HEK293 (cell line): ENCODE results near the gene CYP4F3.

Experiments used
- GLI4 ChIP-seq: fragments of 450-650 bp; formaldehyde crosslinking; IDR thresholded peaks from 2 replicates; pipeline ENCODE4 v1.5.1; 2016; ENCODE audit warnings: missing biosample characterization, missing genetic modification characterization
- ZBTB20 ChIP-seq: fragments of 450-650 bp; formaldehyde crosslinking; IDR thresholded peaks from 2 replicates; pipeline ENCODE4 v1.5.1; 2016; ENCODE audit warnings: missing biosample characterization, missing genetic modification characterization
- ZNF654 ChIP-seq: fragments of 450-650 bp; formaldehyde crosslinking; IDR thresholded peaks from 2 replicates; pipeline ENCODE4 v1.5.1; 2016; ENCODE audit warnings: low read depth, missing biosample characterization, missing genetic modification characterization
- TF ChIP-seq, protein P1 (sequence below): fragments of 450-650 bp; formaldehyde crosslinking; IDR thresholded peaks from 2 replicates; pipeline ENCODE4 v1.5.1; 2016; ENCODE audit warnings: missing biosample characterization, missing genetic modification characterization
- TF ChIP-seq, protein P2 (sequence below): fragments of 450-650 bp; formaldehyde crosslinking; IDR thresholded peaks from 2 replicates; pipeline ENCODE4 v1.5.1; 2016; ENCODE audit warnings: missing biosample characterization, missing genetic modification characterization
- TF ChIP-seq, protein P3 (sequence below): fragments of 450-650 bp; formaldehyde crosslinking; IDR thresholded peaks from 2 replicates; pipeline ENCODE4 v1.5.1; 2016; ENCODE audit warnings: missing biosample characterization, missing genetic modification characterization

DNA sequence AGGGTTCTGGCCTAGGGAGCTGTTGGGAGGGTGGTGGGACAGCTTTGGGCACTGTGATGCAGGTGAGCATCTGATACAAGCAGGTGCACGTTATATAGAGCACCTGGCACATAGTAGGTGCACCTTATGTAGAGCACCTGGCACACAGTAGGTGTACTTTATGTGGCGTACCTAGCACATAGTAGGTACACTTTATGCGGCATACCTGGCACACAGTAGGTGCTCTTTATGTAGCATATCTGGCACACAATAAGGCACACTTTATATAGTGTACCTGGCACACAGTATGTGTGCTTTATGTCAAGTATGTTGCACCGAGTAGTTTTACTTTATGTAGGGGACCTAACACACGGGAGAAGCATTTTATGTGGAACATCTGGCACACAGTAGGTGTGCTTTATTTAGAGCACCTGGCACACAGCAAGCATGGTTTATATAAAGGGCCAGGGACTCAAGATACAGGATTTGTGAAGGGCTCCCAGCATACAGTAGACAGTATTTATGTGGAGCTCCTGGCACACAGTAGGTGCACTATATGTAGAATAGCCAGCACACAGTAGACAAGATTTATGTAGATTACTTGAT, 30.6 kb downstream of the CYP4F3 start:
- TF ChIP-seq GLI4 (no peak), ZNF654 (no peak), ZBTB20 (tag by site-specific recombination) (no peak)
- TF ChIP-seq, protein P1, sequence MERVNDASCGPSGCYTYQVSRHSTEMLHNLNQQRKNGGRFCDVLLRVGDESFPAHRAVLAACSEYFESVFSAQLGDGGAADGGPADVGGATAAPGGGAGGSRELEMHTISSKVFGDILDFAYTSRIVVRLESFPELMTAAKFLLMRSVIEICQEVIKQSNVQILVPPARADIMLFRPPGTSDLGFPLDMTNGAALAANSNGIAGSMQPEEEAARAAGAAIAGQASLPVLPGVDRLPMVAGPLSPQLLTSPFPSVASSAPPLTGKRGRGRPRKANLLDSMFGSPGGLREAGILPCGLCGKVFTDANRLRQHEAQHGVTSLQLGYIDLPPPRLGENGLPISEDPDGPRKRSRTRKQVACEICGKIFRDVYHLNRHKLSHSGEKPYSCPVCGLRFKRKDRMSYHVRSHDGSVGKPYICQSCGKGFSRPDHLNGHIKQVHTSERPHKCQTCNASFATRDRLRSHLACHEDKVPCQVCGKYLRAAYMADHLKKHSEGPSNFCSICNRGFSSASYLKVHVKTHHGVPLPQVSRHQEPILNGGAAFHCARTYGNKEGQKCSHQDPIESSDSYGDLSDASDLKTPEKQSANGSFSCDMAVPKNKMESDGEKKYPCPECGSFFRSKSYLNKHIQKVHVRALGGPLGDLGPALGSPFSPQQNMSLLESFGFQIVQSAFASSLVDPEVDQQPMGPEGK (tag by site-specific recombination) = no peak
- TF ChIP-seq, protein P2, sequence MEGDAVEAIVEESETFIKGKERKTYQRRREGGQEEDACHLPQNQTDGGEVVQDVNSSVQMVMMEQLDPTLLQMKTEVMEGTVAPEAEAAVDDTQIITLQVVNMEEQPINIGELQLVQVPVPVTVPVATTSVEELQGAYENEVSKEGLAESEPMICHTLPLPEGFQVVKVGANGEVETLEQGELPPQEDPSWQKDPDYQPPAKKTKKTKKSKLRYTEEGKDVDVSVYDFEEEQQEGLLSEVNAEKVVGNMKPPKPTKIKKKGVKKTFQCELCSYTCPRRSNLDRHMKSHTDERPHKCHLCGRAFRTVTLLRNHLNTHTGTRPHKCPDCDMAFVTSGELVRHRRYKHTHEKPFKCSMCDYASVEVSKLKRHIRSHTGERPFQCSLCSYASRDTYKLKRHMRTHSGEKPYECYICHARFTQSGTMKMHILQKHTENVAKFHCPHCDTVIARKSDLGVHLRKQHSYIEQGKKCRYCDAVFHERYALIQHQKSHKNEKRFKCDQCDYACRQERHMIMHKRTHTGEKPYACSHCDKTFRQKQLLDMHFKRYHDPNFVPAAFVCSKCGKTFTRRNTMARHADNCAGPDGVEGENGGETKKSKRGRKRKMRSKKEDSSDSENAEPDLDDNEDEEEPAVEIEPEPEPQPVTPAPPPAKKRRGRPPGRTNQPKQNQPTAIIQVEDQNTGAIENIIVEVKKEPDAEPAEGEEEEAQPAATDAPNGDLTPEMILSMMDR = no peak
- TF ChIP-seq, protein P3, sequence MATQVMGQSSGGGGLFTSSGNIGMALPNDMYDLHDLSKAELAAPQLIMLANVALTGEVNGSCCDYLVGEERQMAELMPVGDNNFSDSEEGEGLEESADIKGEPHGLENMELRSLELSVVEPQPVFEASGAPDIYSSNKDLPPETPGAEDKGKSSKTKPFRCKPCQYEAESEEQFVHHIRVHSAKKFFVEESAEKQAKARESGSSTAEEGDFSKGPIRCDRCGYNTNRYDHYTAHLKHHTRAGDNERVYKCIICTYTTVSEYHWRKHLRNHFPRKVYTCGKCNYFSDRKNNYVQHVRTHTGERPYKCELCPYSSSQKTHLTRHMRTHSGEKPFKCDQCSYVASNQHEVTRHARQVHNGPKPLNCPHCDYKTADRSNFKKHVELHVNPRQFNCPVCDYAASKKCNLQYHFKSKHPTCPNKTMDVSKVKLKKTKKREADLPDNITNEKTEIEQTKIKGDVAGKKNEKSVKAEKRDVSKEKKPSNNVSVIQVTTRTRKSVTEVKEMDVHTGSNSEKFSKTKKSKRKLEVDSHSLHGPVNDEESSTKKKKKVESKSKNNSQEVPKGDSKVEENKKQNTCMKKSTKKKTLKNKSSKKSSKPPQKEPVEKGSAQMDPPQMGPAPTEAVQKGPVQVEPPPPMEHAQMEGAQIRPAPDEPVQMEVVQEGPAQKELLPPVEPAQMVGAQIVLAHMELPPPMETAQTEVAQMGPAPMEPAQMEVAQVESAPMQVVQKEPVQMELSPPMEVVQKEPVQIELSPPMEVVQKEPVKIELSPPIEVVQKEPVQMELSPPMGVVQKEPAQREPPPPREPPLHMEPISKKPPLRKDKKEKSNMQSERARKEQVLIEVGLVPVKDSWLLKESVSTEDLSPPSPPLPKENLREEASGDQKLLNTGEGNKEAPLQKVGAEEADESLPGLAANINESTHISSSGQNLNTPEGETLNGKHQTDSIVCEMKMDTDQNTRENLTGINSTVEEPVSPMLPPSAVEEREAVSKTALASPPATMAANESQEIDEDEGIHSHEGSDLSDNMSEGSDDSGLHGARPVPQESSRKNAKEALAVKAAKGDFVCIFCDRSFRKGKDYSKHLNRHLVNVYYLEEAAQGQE (tag by site-specific recombination) = no peak
